Upper lobe of right lung (tissue), 1 donor: ENCODE results near the gene ACAN. TPM values are rescaled to one million over a fixed set of nuclear protein-coding genes. Genes with fewer than 3 reads are reported as not detected.
A peak's percentile ranks its signal among the peaks of the same experiment; 100 is the strongest.

Experiments
- ATAC-seq: fragments of 200-7000 bp; cut with Tn5 transposase; one replicate; pipeline ENCODE4 v1.9.1; 2020; ENCODE audit warnings: mild to moderate bottlenecking, moderate library complexity
- DNase-seq: peaks from one replicate; pipeline ENCODE4 v3.0.0-alpha.2; 2020
- H3K27ac ChIP-seq: fragments of 200-600 bp; one replicate; pipeline ENCODE4 v1.8.0; 2022
- H3K27me3 ChIP-seq: fragments of 200-600 bp; one replicate; pipeline ENCODE4 v1.8.0; 2022; ENCODE audit warnings: mild to moderate bottlenecking
- H3K36me3 ChIP-seq: fragments of 200-600 bp; one replicate; pipeline ENCODE4 v1.8.0; 2022
- H3K4me1 ChIP-seq: fragments of 200-600 bp; one replicate; pipeline ENCODE4 v1.8.0; 2022
- H3K4me3 ChIP-seq: fragments of 200-600 bp; one replicate; pipeline ENCODE4 v1.8.0; 2022; ENCODE audit warnings: mild to moderate bottlenecking
- H3K9me3 ChIP-seq: fragments of 200-600 bp; one replicate; pipeline ENCODE4 v1.8.0; 2022
- CTCF ChIP-seq: fragments of 200-600 bp; IDR thresholded peaks from one replicate; pipeline ENCODE4 v1.8.0; 2022; ENCODE audit warnings: antibody characterized with exemption
- intact Hi-C: fragments of 100-400 bp; cut with DNase I; formaldehyde crosslinking; loops from one replicate; pipeline ENCODE4 v1.11.0; 2022
- total RNA-seq: library from RNA; stranded (reverse); fragmentation: NEBNext Ultra II Directional; extraction: Animal tissue kit (Norgen Biotek cat#: 25700); gene quantifications from one replicate; pipeline ENCODE4 v1.2.1, GENCODE V29; 2021
- donor health status: DM: no; HTN: yes; CAD: no; lungs with severe emphysema.

Gene ACAN
- total RNA-seq, 1 donor from 2014 or later: 0.06 TPM

GRCh38 chr15:88906130-88906529 lies 102.9 kb downstream of the ACAN start:
- ATAC-seq (no peak), DNase-seq (no peak)
- H3K27me3 ChIP-seq: no peaks in the 10 kb centered on the region
- no peaks in the 10 kb centered on the region for H3K9me3 ChIP-seq
- peaks cover 9% of the 10 kb centered on the region for H3K4me1 ChIP-seq
- H3K4me3 ChIP-seq: no peak overlapping the region
- intact Hi-C loops: loop anchor here (10.0 kb wide), 1 partner anchor 109 kb away; no protein-coding TSS in a partner anchor
- peaks cover 39% of the 10 kb centered on the region for H3K36me3 ChIP-seq
- TF ChIP-seq CTCF: no peak
- H3K27ac ChIP-seq: no peak overlapping the region

GRCh38 chr15:88906551-88906950 lies 103.3 kb downstream of the ACAN start:
- no peak for TF ChIP-seq CTCF
- DNase-seq: peak; percentile 20
- H3K4me1 ChIP-seq: peaks cover 9% of the 10 kb centered on the region
- H3K27me3 ChIP-seq: no peaks in the 10 kb centered on the region
- intact Hi-C loops: loop anchor here (10.0 kb wide), 1 partner anchor 108 kb away; no protein-coding TSS in a partner anchor
- ATAC-seq: no peak
- no peaks in the 10 kb centered on the region for H3K9me3 ChIP-seq
- H3K36me3 ChIP-seq: peaks cover 39% of the 10 kb centered on the region
- H3K4me3 ChIP-seq: no peak overlapping the region
- no peak overlapping the region for H3K27ac ChIP-seq

DNA sequence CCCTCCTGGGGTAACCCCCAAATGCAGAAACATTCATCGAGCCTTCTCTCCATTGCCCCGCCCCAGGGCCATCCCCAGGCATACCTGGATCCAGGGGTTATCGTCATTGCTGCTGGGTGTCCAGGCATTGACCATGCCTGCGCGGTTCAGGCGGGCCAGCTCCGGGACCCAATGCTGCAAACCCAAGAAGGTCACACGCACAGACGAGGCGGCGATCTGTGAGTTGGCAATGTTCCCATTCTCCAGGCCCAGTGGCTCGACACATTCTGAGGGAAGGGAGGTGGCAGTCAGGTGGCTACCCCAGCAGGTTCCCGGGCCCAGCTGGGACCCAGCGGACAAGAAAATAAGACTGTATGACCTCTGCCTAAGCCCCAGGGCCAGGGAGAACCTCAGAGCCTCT lies 103.9 kb downstream of the ACAN start:
- no peak overlapping the region for H3K4me3 ChIP-seq
- peaks cover 14% of the 10 kb centered on the region for H3K4me1 ChIP-seq
- DNase-seq: peak; percentile 54
- H3K27me3 ChIP-seq: no peaks in the 10 kb centered on the region
- intact Hi-C loops: loop anchor here (10.0 kb wide), 1 partner anchor 108 kb away; no protein-coding TSS in a partner anchor
- no peaks in the 10 kb centered on the region for H3K9me3 ChIP-seq
- no peak for ATAC-seq
- H3K36me3 ChIP-seq: peaks cover 38% of the 10 kb centered on the region
- no peak overlapping the region for H3K27ac ChIP-seq
- TF ChIP-seq CTCF: no peak

GRCh38 chr15:88908123-88908522 lies 104.9 kb downstream of the ACAN start:
- intact Hi-C loops: loop anchor here (10.0 kb wide), 1 partner anchor 107 kb away; no protein-coding TSS in a partner anchor
- no peak overlapping the region for H3K4me3 ChIP-seq
- H3K27ac ChIP-seq: no peak overlapping the region
- TF ChIP-seq CTCF: no peak
- DNase-seq: peak; percentile 49
- no peaks in the 10 kb centered on the region for H3K27me3 ChIP-seq
- peaks cover 29% of the 10 kb centered on the region for H3K36me3 ChIP-seq
- ATAC-seq: no peak
- H3K9me3 ChIP-seq: no peaks in the 10 kb centered on the region
- peaks cover 21% of the 10 kb centered on the region for H3K4me1 ChIP-seq

DNA sequence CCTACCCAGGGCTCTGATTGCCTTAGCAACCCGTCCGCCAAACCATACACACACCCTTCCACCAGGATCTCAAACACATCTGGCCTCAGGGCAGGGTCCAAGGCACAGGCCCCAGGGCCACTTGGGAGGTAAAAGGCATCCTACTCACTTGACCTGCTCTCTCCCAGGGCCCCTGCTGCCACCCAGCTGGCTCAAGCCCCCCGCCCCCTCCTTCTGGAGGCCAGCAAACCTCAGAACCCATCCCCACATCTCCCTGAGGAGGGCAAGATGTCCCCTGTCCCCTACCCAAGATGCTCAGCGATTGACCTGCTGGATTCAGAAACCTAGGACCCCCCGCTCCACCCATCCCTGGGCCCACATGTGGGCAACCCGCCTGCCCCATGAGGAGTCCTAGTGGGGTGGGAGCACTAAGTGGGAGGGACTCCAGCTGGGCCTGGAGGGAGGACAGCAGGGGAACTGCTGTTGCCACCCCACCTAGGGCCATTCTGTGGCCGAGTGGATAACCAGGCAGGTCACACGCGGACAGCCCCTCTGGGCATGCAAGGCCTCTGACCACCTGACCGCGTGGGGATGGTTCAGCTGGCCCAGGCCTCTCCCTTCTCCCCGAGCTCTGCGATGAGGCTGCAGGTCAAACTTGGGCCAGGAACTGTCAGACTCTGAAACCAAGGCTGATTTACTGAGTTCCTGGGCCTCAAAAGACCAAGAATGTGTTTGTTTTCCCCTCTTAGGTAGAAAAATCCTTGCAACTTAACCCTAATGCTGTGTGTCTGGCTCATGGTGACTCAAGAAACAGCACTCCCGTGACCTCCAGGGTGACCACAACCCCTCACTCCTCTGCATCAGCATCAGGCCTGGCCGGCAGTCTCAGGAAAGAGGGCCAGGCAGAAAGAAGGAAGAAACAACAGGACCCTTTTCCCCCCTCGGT lies 105.7 kb downstream of the ACAN start:
- Histone ChIP-seq H3K4me1 (peaks cover 21% of the 10 kb centered on the region), H3K27ac (no peak overlapping the region), H3K27me3 (no peaks in the 10 kb centered on the region), H3K36me3 (peaks cover 29% of the 10 kb centered on the region), H3K9me3 (no peaks in the 10 kb centered on the region), H3K4me3 (no peak overlapping the region)
- ATAC-seq (no peak), DNase-seq (peak; percentile 59)
- TF ChIP-seq CTCF: no peak
- intact Hi-C loops: loop anchor here (10.0 kb wide), 1 partner anchor 106 kb away; no protein-coding TSS in a partner anchor
